T-helper 22 cell (primary cell): Measurements from ENCODE around the gene DLK1.

Experiments used
- DNase-seq: peaks from one replicate; pipeline ENCODE4 v3.0.0-alpha.2; 2020; ENCODE audit warnings: low read depth

DLK1 gene

GRCh38 chr14:100777818-100778525, 51.3 kb downstream of the DLK1 start:
- no peak for DNase-seq

GRCh38 chr14:100778526-100778882, 51.8 kb downstream of the DLK1 start:
- no peak for DNase-seq

DNA sequence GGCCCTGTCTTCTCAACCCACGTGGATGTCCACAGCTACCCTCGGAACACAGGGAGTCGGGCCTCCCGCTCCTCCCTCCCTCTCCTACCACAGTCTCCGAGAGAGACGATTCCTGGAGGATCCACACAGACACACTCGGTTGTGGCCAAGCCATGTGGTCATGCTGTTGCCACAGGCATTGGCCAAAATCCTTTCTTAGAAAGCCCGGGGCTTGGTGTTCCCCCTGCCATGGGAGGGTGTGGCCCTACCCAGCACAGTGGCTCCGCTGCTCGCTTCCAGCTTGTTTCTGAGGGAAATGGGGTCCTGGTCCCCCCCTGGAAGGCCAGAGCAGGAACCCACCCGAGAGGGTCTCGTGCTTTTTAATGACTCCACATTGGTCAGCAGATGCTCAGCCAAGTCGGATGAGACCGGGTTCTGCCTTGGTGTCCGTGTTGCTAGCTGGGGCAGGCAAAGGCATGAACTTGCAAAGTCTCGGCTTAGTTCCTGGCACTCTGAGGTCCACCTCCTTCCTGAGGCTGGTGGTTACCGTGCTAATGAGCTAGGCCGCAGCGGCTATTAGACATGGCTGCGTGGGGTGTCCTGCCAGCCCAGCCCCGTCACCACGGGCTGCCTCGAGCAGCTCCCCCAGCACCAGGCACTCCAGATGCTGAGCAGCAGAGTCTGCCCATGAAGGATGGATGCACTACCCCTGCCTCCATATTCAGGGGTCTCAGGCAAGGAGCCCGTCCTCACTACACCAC, 52.4 kb downstream of the DLK1 start:
- DNase-seq: no peak

GRCh38 chr14:100779691-100780080, 53.0 kb downstream of the DLK1 start:
- DNase-seq: no peak

DNA sequence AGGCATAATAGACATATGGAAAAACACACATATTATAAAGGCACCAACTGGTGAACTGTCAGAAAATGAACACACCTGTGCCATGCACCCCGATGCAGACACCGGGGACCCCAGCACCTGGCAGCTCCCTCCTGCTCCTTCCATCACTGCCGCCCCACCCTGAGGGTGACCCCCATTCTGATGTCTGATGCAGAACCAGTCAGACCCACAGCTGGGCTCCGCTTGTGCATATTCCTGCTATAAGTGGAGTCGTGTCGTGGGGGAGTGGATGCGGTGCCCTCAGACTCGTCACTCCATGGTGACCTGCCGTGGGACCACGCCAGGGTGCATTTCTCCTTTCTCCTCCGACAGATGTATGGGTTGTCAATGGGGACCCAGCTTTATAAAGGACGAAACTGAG, 53.6 kb downstream of the DLK1 start:
- no peak for DNase-seq

GRCh38 chr14:100780646-100781355, 54.1 kb downstream of the DLK1 start:
- DNase-seq: no peak

GRCh38 chr14:100781952-100782351, 55.3 kb downstream of the DLK1 start:
- no peak for DNase-seq

DNA sequence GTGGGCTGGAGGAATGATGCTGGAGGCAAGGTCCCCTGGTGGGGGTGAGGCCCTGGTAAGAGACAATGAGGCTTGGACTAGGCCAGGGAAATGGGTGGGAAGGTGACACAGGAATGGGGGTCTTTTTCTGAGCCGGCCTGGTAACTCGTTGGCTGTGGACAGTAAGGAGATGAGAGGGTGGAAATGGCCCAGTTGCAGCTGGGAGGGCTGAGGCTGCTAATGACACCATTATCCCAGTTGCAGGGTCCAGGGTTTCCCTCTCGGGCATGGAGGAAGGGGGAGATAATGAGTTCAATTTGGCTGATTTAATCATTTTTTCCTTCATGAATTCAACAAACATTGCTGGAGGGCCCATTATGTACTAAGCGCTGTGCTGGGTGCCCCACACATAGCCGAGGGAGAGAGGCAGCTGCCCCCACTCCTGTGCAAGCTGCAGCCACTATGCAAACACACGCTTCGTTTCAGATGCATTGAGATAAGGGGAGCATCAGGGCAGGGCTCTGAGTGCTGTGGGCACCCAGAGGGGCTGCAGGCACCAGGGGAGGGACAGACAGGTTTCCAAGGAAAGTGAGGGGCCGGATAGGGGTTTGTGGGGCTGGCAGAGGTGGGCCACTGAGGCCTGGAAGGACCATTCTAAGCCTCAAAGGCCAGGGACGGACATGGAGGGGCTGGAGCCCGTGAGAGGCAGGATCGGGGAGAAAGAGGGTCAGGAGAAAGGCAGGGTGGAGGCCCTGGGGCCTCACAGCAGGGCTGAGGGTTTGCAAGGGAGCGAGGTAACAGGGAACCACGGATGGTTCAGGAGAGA, 56.0 kb downstream of the DLK1 start:
- no peak for DNase-seq

GRCh38 chr14:100783630-100784370, 57.1 kb downstream of the DLK1 start:
- DNase-seq: no peak

DNA sequence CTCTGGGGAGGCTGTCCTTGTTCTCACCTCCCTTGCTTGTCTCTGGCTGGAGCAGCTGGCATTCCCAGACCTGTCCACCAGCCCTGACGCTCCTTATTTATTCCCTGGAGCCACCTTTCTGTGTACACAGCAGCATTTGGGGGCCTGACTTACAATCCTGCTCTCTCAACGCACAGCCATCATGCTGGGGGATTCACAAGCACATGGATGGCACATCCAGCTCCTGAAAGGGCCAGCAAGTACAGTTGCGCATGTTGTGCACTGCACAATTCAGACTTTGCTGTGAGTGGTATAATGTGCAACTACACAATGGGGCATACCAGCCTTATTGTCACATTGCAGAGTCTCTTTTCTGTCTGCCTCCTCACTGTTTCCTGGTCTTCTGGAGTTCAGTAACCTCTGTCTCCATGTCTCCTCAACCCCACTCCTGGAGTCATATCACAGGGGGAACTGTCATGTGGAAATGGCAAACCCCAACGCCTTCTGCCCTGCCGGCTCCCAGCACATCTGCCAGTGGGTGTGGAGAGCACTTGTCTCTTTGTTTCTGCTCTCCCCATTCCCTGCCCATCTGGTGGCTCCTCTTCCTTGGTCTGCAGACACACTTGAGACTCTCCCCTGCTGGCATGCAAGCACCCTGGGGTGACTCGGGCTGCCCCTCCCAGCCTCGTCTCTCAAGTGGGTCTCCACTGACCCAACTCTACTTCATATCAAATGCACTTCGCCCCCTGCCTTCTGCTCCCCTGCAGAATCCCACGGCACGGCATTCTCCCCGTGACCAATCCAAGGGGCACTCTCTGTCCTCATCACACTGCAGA, 58.0 kb downstream of the DLK1 start:
- DNase-seq: no peak

DNA sequence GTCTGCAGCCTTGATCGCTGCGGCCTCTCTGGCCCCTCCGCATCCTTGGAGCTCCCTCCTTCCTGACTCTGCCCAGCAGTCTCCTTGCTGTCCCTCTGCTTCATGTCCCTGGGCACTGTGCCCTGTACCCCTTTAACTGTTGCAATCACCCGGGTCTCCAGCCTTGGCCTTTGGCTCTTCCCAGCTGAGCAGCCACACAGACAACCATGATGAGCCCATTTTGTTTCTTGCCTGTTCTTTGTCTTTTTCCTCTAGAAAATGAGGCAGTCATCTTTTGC, 58.6 kb downstream of the DLK1 start:
- DNase-seq: no peak

DNA sequence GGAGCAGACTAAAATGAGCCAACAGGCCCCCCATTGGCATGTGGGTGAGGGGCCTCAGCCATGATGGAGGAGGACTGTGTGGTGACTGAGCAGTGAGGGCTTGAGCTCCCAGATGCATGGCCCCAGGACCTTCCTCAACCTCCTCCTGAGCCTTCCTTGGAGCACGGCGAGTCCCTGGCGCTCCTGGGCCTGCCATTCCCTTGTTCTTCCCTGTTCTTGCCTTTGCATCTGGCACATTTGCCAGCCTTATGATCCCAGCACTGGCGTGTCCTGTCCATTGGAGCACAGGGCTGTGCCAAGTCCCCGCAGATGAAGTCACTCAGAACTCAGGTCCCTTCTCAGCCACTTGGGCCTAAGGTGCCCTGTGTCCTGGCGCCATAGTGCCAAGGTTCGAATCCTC, 58.9 kb downstream of the DLK1 start:
- no peak for DNase-seq

GRCh38 chr14:100786131-100786530, 59.4 kb downstream of the DLK1 start:
- no peak for DNase-seq

DNA sequence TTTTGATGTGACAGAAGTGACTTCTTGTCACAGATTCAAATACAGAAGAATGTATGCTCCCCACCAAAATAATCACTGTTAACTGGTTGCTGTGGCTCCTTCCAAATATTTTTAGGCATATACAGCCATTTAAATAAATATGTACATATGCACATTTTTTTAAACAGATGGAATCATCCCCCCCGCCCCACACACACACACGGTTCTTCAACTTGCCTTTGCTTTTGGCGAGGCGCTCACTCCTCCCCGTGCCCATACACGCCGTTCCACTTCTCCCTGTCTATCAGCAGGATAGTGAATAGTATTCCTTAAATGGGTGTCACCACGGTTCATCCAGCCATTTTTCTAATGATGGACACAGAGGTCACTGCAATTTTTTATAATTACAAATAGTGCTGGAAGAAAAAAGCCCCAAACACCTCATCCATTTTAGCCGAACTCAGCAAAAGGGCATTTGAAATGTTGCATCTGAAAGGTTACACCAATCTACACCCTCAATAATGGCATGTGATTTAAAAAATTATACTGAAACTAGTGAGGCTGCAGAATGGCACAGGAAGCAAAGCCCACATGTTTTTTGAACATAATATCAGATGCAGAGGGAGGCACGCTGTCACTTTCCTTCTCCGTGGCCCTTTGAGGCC, 60.0 kb downstream of the DLK1 start:
- no peak for DNase-seq

DNA sequence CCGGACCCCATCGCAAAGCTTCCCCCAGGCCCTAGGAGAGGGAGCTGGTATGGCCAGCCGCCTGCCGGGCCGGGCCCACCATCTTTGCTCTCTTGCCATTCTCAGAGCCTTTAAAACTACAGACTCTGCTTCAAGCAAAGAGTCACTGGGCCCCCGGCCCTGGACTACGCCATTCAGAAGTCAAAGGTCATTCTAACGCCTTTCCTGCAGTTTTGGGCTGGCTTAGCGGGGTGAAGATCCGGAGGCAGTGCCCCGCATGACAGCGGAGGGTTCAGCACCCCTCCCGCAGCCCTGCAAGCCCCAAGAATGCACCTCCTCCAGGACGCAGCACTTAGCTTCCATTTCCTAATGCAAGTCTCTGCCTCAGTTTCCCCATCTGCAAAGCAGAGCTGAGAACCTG, 61.0 kb downstream of the DLK1 start:
- DNase-seq: no peak
